HEK293T (cell line): ENCODE data around the gene TTC12.

Experiments used
- ARNT ChIP-seq: fragments of 450-650 bp; IDR thresholded peaks from 2 replicates; pipeline ENCODE4 v1.6.1; 2017; ENCODE audit warnings: mild to moderate bottlenecking
- BHLHE40 ChIP-seq: fragments of 450-650 bp; IDR thresholded peaks from 2 replicates; pipeline ENCODE4 v1.6.1; 2016; ENCODE audit warnings: mild to moderate bottlenecking, moderate library complexity, borderline replicate concordance
- FOXA1 ChIP-seq: fragments of 450-650 bp; IDR thresholded peaks from 2 replicates; pipeline ENCODE4 v1.6.1; 2016; ENCODE audit warnings: mild to moderate bottlenecking
- FOXK2 ChIP-seq: fragments of 450-650 bp; IDR thresholded peaks from 2 replicates; pipeline ENCODE4 v1.6.1; 2016; ENCODE audit warnings: mild to moderate bottlenecking
- SP1 ChIP-seq: fragments of 450-650 bp; IDR thresholded peaks from 2 replicates; pipeline ENCODE4 v1.6.1; 2017

- TF ChIP-seq FOXK2 (no peak), FOXA1 (no peak), SP1 (no peak), BHLHE40 (no peak), ARNT (no peak)
Observed at GRCh38 chr11:113273720-113274119, 40.7 kb upstream of the TTC12 start.
